Measurements from ENCODE around the gene TBL1XR1. TPM values are rescaled to one million over a fixed set of nuclear protein-coding genes. Genes with fewer than 3 reads are reported as not detected.

The TBL1XR1 gene
- total RNA-seq, 1 experiment from 2014 or later: 180 TPM

- intact Hi-C loops (cut with micrococcal nuclease): no loop called here
- no peaks in the 10 kb centered on the region for H3K9me3 ChIP-seq (ENCODE audit: control insufficient read depth in 1 of 2, insufficient read depth in 1 of 2, low read depth in 1 of 2, low read length in 2 of 2)
- DNase-seq (ENCODE audit: low read depth, low spot score) (no peak), ATAC-seq (no peak)
- ChIA-PET POLR2A (no interaction called here), CTCF (no interaction called here), RAD21 (ENCODE audit: low non-redundant PET in 1 of 2, low total read pairs in 2 of 2, uncharacterized antibody in 2 of 2, unreplicated experiment in 2 of 2) (no interaction called here)
- H2AFZ ChIP-seq (ENCODE audit: low read depth, low read length, poor library complexity, severe bottlenecking): no peak overlapping the region
- no TSS peak for BruUV-seq (replicated peaks)
- no peak overlapping the region for H3K9ac ChIP-seq (ENCODE audit: low read length)
- H3K79me2 ChIP-seq (ENCODE audit: insufficient read depth, low read length): peaks cover 99% of the 10 kb centered on the region
- H3K9me2 ChIP-seq (ENCODE audit: insufficient read depth): no peaks in the 10 kb centered on the region
- no peak overlapping the region for H3K4me2 ChIP-seq (ENCODE audit: low read length)
- H3K27me3 ChIP-seq (ENCODE audit: insufficient read depth, low read length): no peaks in the 10 kb centered on the region
- H3K4me1 ChIP-seq (ENCODE audit: control insufficient read depth in 1 of 2, insufficient read depth in 2 of 2, low read length in 2 of 2): peaks cover 0 to under 1% of the 10 kb centered on the region in 2 experiments; a peak in 1 of 4 replicates
- H3K27ac ChIP-seq (ENCODE audit: low read depth, low read length): no peak overlapping the region
- peaks cover 34% of the 10 kb centered on the region for H4K20me1 ChIP-seq (ENCODE audit: insufficient read depth)
- TF ChIP-seq CBX3 (IDR thresholded peaks at IDR 0.05; ENCODE audit: low read depth) (no peak), FOSL1 (IDR thresholded peaks at IDR 0.05; ENCODE audit: low read depth) (no peak), POLR2A (IDR thresholded peaks at IDR 0.05; ENCODE audit: borderline replicate concordance, extremely low read depth, insufficient read depth, insufficient read length) (no peak), CEBPB (IDR thresholded peaks at IDR 0.05; ENCODE audit: low read depth) (no peak)
- no peak overlapping the region for H3K4me3 ChIP-seq (replicated peaks in 1 of 2; ENCODE audit: low read depth in 1 of 2, low read length in 2 of 2)
- no peaks in the 10 kb centered on the region for H3K36me3 ChIP-seq (ENCODE audit: control insufficient read depth in 1 of 2, insufficient read depth in 2 of 2, low read length in 2 of 2)
Observed at GRCh38 chr3:177158461-177158860, 38.8 kb downstream of the TBL1XR1 start.

GRCh38 chr3:177157492-177157891 is 39.8 kb downstream of the TBL1XR1 start:
- CTCF ChIA-PET: no interaction called here
- Histone ChIP-seq H3K4me2 (ENCODE audit: low read length) (no peak overlapping the region), H3K27ac (ENCODE audit: low read depth, low read length) (no peak overlapping the region), H3K4me1 (ENCODE audit: control insufficient read depth in 1 of 2, insufficient read depth in 2 of 2, low read length in 2 of 2) (peaks cover 5 to 8% of the 10 kb centered on the region in 2 experiments; a peak in 2 of 4 replicates), H3K9me3 (ENCODE audit: control insufficient read depth in 1 of 2, insufficient read depth in 1 of 2, low read depth in 1 of 2, low read length in 2 of 2) (no peaks in the 10 kb centered on the region), H3K9me2 (ENCODE audit: insufficient read depth) (no peaks in the 10 kb centered on the region), H3K4me3 (replicated peaks in 1 of 2; ENCODE audit: low read depth in 1 of 2, low read length in 2 of 2) (no peak overlapping the region), H3K79me2 (ENCODE audit: insufficient read depth, low read length) (peaks cover 99% of the 10 kb centered on the region), H2AFZ (ENCODE audit: low read depth, low read length, poor library complexity, severe bottlenecking) (no peak overlapping the region), H3K9ac (ENCODE audit: low read length) (no peak overlapping the region), H4K20me1 (ENCODE audit: insufficient read depth) (peaks cover 34% of the 10 kb centered on the region), H3K36me3 (ENCODE audit: control insufficient read depth in 1 of 2, insufficient read depth in 2 of 2, low read length in 2 of 2) (no peaks in the 10 kb centered on the region), H3K27me3 (ENCODE audit: insufficient read depth, low read length) (no peaks in the 10 kb centered on the region)
- RAD21 ChIA-PET (ENCODE audit: low non-redundant PET in 1 of 2, low total read pairs in 2 of 2, uncharacterized antibody in 2 of 2, unreplicated experiment in 2 of 2): no interaction called here
- intact Hi-C loops (cut with micrococcal nuclease): no loop called here
- ATAC-seq: no peak
- BruUV-seq (replicated peaks): TSS peak; percentile 7
- POLR2A ChIA-PET: interaction anchor here (0.8 kb wide), 1 partner anchor 17 kb away, joined by 3 read pairs; no protein-coding TSS in a partner anchor
- no peak for DNase-seq (ENCODE audit: low read depth, low spot score)
- TF ChIP-seq ZFX (IDR thresholded peaks at IDR 0.05) (no peak), POLR2AphosphoS5 (IDR thresholded peaks at IDR 0.05; ENCODE audit: low read depth, low read length) (no peak), CBX3 (IDR thresholded peaks at IDR 0.05; ENCODE audit: low read depth) (no peak), CTCF (IDR thresholded peaks at IDR 0.05 in 2 of 3, conservative IDR thresholded peaks at IDR 0.05 in 1 of 3; ENCODE audit: borderline replicate concordance in 1 of 3, insufficient read depth in 1 of 3, low read depth in 2 of 3, low read length in 2 of 3) (no peak), EZH2phosphoT487 (IDR thresholded peaks at IDR 0.05; ENCODE audit: borderline replicate concordance) (no peak), EGR1 (IDR thresholded peaks at IDR 0.05; ENCODE audit: low read depth) (no peak), SRF (IDR thresholded peaks at IDR 0.05; ENCODE audit: low read depth) (no peak), EZH2 (IDR thresholded peaks at IDR 0.05) (no peak), SP1 (IDR thresholded peaks at IDR 0.05; ENCODE audit: low read depth) (no peak), REST (IDR thresholded peaks at IDR 0.05; ENCODE audit: low read depth) (no peak), ZBTB33 (IDR thresholded peaks at IDR 0.05; ENCODE audit: extremely low read depth, insufficient replicate concordance, low read length) (no peak), POLR2A (IDR thresholded peaks at IDR 0.05; ENCODE audit: borderline replicate concordance, extremely low read depth, insufficient read depth, insufficient read length) (no peak)

Data from HCT116 (cell line).